NCI-H1092 (cell line): ENCODE data around the gene EIF4G2.

Experiments used
- DNase-seq: peaks from one replicate; lab custom pipeline; 2025; lab: John Stamatoyannopoulos, UW

EIF4G2 gene

DNA sequence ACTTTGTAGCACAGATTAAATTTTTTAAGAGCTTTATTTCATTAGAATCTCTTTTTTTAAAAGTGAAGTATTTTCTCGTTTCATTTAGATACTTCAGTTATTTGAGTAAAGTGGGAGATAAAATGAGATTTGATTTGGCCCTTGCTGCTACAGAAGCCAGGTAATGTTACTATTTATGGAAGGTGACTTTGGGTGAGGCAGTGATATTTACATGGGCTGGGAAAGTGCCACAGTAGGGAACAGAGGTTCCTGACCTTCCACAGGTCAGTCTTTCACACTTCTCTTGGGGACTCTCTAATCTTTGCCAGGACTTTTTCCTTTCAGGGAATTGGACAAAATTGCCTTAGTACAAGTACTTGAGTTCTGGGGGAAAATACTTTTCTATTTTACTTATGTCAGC is 37.3 kb downstream of the EIF4G2 start:
- DNase-seq = no peak

DNA sequence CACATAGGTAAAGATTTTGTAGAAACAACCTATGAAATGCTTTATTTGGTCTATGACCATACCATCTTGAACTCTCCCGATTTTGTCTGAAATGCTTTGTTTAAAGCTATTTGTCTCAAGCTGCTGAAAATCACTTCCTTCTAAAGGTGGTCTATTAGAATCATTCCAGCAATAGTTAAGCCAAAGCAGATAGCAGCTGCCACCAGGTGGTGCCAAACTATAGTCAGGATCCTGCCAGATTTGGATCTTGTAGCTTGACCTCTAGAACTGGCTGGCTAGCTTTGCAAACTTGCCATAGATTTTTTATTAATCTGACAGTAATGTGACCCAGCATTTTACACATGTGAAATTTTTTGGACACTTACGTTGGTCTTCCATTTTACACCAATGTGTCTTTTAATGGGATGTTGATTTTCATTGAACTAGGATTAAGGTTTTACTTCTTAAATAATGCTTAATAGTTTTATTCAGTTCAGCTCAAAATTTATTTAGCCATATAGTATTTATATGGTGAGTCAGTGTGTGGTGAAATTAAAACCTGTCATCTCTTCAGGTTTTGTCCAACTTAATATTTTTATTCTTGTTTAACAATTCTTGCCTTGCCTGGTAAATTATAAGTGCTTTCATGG is 38.0 kb downstream of the EIF4G2 start:
- peak; percentile 9 for DNase-seq

DNA sequence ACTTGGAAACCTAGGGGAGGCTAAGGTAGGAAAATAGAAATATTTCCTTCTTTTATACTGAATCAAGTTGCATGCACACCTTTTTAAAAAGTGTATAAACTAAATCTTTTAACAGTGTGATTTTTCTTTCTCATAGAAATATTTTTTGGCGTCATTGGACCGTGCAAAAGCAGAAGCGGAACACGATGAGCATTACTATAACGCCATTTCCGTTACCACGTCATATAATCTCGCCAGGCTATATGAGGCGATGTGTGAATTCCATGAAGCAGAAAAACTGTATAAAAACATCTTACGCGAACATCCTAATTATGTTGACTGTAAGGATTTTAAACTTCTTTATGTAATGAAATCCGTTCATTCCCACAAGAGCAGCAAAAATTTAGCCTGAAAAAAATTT is 44.3 kb downstream of the EIF4G2 start:
- no peak for DNase-seq

DNA sequence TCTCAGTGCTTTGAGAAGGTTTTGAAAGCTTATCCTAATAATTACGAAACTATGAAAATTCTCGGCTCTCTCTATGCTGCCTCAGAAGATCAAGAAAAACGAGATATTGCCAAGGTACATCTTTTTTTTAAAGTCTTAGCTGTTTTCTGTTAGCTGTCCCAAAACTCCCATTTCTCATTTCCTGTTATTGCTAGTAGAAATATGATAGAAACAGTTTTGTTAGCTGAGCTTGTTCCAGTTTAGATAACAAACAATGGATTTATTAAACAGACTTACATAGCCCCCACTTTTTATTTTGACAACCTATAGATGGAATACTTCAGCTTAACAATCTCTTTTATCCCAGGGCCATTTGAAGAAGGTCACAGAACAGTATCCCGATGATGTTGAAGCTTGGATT is 45.0 kb downstream of the EIF4G2 start:
- DNase-seq = no peak

DNA sequence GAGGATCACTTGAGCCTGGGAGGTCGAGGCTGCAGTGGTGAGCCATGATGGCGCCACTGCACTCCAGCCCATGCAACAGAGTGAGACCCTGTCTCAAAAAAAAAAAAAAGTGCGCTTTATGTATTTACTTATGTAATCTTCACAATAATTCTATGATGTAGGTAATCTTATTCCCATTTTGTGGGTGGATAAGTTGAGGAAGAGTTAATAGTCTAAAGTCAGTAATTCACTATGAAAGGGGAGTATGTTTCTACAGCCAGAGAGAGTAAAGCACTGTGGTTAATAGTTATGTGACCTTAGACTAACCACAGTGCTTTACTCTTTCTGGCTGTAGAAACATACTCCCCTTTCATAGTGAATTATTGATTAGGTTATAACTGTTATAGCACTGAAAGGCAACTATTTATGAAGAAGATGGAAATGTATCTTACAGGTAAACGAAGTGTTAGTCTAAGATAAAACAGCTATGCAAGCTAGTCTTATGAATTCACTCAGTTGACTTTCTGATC is 45.8 kb downstream of the EIF4G2 start:
- DNase-seq = no peak

DNA sequence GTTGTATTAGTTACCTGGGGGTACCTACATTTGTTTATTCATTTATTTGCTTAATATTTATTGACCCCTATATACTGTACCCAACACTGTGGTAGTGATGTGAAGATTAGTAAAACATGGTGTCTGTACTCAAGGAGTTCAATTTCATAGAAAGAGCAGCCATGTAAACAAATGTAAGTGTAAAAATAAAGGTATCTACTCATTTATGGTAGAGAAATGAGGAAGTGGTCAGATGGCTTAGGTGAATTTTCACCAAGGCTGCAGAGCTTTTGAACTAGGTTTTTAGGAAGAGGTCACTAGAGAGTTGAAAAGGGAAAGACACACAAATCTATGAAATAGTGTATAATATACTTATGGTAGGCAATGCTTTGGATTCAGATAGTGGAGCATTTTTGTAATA is 46.5 kb downstream of the EIF4G2 start:
- no peak for DNase-seq

DNA sequence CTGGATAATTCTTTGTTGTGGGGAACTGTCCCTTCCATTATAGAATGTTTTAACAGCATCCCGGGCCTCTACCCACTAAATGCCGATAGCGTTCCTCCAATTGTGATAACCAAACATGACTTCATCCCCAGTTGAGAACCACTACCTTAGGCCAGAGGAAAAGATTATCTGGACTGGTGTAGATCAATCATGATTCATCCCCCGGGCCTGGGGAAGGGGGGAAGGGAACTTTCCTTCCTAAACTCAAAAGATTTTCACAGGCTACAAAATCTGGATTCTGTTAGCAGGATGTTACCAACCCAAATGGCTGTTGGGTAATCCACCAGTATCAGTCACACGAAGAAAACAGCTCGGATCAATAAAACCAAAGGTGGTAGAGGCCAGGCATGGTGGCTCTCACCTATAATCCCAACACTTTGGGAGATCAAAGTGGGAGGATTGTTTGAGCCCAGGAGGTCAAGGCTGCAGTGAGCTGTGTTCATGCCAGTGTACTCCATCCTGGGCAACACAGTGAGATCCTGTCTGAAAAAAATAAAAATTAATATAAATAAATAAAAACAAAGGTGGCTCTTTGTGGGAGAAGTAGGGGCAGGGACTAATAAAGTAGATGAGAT is 47.5 kb downstream of the EIF4G2 start:
- no peak for DNase-seq

DNA sequence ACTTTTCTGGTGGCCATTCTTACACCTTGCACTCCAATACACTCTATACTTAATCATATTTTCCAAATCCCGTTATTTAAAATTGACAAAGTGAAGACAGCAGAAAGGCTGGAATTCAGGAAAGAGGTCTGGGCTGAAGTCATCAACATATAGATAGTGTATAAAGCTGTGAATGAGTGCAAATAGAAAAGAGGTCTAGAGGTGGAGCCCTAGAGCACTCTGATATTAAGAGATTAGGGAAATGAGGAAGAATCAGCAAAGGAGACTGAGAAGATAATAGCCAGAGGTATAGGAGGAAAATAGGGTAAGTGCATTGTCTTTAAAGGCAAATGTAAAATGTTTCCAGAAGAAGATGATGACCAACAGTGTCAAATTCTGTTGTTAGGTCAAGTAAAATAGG is 49.8 kb downstream of the EIF4G2 start:
- DNase-seq = no peak

DNA sequence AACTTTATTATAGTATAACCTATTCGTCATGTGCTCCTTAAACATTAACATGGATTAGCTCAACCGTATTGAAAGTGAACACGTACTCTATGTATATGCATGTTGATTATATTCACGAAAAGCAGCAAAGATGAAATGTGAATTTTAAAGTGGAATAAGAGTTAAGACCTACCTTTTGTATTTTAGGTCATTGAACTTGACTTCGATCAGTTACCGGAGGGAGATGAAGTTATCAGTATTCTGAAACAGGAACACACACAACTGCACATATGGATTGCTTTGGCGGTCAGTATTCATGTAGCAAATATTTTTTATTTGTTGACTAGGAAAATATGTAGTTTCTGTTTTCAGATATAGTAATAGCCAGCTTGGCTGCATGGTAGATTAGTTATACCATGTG is 56.2 kb downstream of the EIF4G2 start:
- no peak for DNase-seq

DNA sequence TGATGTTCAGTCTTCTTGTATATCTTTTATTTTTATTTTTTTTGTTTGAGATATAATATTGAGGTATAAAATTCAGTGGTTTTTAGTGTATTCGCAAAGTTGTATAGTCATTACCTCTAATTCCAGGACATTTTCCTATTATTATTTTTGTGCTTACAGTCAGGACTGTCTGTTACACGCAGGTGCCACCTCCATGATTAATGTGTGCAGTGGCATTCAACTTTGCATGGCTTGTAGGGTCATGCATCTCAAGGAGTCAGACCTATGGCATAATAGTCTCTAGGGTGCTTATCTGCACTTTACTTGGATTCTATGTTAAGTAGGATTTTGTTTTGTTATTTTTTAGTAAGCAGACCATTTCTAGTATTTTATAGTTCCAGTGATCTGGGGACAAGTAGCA is 56.7 kb downstream of the EIF4G2 start:
- no peak for DNase-seq

DNA sequence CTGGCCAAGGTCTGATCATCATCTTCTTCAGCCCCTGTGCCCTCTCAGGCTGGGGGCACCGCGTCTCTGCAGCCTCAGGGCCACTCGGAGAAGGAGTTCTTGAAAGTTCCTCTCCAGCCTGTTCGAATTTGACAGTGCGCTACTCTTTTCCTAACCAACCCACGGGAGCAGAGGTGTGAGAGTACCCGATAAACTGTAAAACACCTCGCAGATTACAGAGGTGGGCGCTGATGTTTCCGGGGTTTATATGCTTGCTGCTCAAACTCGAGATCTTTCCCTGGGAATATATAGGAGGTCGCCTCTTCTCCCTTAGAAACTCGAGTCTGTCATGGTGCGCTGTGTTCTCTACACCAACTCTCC is 57.2 kb downstream of the EIF4G2 start:
- no peak for DNase-seq

DNA sequence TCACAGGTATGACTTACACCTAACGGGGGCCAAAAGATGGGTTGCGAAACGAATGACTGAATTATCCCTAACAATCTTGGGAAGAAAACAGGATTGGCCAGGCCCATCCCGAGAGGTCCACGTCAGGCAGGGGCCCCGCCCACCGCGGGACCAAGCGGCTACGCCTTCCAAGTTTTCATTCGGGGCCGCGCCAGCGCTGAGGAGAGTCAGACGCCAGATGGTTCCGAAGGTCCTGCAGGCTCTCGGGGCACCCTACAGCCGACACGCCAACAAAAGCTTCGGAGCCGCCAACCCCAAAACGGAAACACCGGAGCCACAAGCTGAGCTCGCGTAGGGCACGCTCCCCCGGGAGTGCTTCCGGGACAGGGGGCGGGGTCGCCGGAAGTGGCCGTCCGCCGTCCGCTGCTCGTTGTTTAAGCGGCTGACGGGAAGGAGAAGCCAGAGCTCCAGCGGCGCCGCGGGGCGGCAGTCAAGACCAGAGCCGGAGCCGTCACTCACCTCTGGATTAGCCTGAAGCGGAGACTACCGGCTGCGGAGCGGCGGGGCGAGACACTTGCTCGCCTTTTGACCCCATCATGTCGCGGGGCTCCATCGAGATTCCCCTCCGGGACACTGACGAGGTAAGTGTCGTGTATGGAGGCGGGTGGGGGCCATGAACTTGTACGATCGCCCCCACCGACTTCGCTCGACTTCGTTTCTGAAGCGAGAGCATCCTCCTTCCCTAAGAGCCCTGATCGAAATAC is 57.7 kb downstream of the EIF4G2 start, which contains the start of gene CTR9:
Gene CTR9 (plus strand): TSS at position 409 of the 743 bp plus-strand sequence. CDS start 167 bp downstream, at position 576.
- peak; percentile 90 for DNase-seq

DNA sequence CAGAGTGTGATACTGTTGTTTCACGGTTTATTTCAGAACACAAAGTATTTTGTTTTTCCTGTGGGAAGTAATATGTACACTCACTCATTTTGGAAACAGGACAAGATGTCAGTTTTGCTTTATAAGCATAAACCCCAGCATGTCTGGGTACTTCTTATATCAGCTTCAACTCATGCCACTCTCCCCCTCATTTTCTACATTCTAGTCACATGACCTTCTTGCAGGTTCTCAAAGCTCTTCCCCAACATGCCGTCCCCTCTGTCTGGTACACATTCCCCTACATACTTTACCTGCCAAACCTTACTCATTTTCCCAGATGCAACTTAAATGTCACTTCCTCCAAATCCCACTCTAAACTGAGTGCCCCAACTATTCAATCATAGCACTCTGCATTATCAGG is 59.2 kb downstream of the EIF4G2 start:
- no peak for DNase-seq

DNA sequence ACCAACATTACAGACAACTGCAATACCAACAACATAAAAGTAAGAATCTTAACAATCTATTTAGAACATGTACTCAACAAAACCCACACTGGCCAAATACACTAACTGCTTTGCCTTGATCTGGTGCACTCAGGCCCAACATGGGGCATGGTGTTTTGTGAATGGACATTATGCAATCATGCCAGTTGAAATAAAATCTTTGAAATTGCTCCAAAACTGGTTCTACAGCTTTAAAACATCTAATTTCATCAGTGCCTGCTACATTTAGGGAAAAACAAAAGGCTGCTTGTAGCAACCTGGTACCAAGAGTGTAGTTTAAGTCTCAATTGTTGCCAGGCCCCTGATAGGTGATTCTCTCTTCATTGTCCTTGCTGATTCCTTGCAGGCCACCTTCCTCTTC is 61.0 kb downstream of the EIF4G2 start:
- no peak for DNase-seq
